ENCODE results near the gene UBP1. TPM values are rescaled to one million over a fixed set of nuclear protein-coding genes. Genes with fewer than 3 reads are reported as not detected.
A peak's percentile ranks its signal among the peaks of the same experiment; 100 is the strongest.

The UBP1 gene
- total and polyA plus RNA-seq, 9 of the 15 experiments (the other 6 are each of a cell fraction or from before 2014, with no cell fraction given) = 13.6 to 143 (median 79.6) TPM

- no peak for TF ChIP-seq RBM15 (IDR thresholded peaks at IDR 0.05; ENCODE audit: insufficient read depth, low read length)
- TF ChIP-seq ZNF668 (CRISPR knock-in tag; IDR thresholded peaks at IDR 0.05) = no peak
- no peak for TF ChIP-seq L3MBTL2 (IDR thresholded peaks at IDR 0.05)
- no peak for TF ChIP-seq MBD2 (IDR thresholded peaks at IDR 0.05; ENCODE audit: borderline replicate concordance, low read depth)
- TF ChIP-seq ZNF764 (CRISPR knock-in tag; IDR thresholded peaks at IDR 0.05; ENCODE audit: low read depth) = no peak
- no peak for TF ChIP-seq POU5F1 (IDR thresholded peaks at IDR 0.05; ENCODE audit: borderline replicate concordance, low read depth, low read length, partially characterized antibody)
- TF ChIP-seq ZNF212 (CRISPR knock-in tag; IDR thresholded peaks at IDR 0.05) = no peak
- TF ChIP-seq TEAD2 (tag; IDR thresholded peaks at IDR 0.05) = no peak
- TF ChIP-seq BHLHE40 (IDR thresholded peaks at IDR 0.05; ENCODE audit: low read length) = no peak
- TF ChIP-seq ZNF445 (CRISPR knock-in tag; IDR thresholded peaks at IDR 0.05; ENCODE audit: low read depth) = no peak
- 0 out of 2 replicates have a peak, but pooled peaks have one; percentile 18 for TF ChIP-seq EP300 (IDR thresholded peaks at IDR 0.05; ENCODE audit: low read length)
- no peak for TF ChIP-seq ZKSCAN1 (IDR thresholded peaks at IDR 0.05; ENCODE audit: low read depth, low read length)
- 0 out of 2 replicates have a peak, but pooled peaks have one; percentile 12 for TF ChIP-seq MTA2 (IDR thresholded peaks at IDR 0.05; ENCODE audit: low read depth)
- TF ChIP-seq POLR2AphosphoS5 (IDR thresholded peaks at IDR 0.05; ENCODE audit: control insufficient read depth, insufficient read depth, low read depth, low read length) = no peak
- TF ChIP-seq ZNF586 (CRISPR knock-in tag; conservative IDR thresholded peaks at IDR 0.05) = no peak
- no peak for TF ChIP-seq TAF7 (tag; IDR thresholded peaks at IDR 0.05)
- TF ChIP-seq PHB (CRISPR knock-in tag; IDR thresholded peaks at IDR 0.05) = no peak
- peak; percentile 22; the same call in 1 of the 2 replicates for TF ChIP-seq MTA1 (IDR thresholded peaks at IDR 0.05; ENCODE audit: borderline replicate concordance)
- TF ChIP-seq ZNF407 (IDR thresholded peaks at IDR 0.05; ENCODE audit: low read depth) = no peak
- no peak for TF ChIP-seq SMAD1 (IDR thresholded peaks at IDR 0.05; ENCODE audit: low read depth, low read length, partially characterized antibody)
- no peak for TF ChIP-seq FOXK1 (CRISPR knock-in tag; IDR thresholded peaks at IDR 0.05; ENCODE audit: borderline replicate concordance)
- TF ChIP-seq MEF2A (IDR thresholded peaks at IDR 0.05; ENCODE audit: control insufficient read depth, low read depth, low read length) = no peak
- no peak for TF ChIP-seq NFYB (IDR thresholded peaks at IDR 0.05; ENCODE audit: extremely low read depth, insufficient read length)
- TF ChIP-seq SMARCB1 (IDR thresholded peaks at IDR 0.05; ENCODE audit: insufficient read length, low read depth) = no peak
- no peak for TF ChIP-seq IRF2 (CRISPR knock-in tag; IDR thresholded peaks at IDR 0.05)
Measured at GRCh38 chr3:33355611-33356010, 84.6 kb downstream of the UBP1 start (continued).
